Cardiac muscle cell (in vitro differentiated cells and primary cell): ENCODE results near the gene NTNG1. TPM values are rescaled to one million over a fixed set of nuclear protein-coding genes. Genes with fewer than 3 reads are reported as not detected.

Experiments used
- DNase-seq, 2 donors: peaks; one replicate each; pipeline versions ENCODE4 v3.0.0 to v3.0.0-alpha.2; 2010 to 2017; ENCODE audit warnings: low read depth in 1 of 2, low spot score in 1 of 2
- H3K27ac ChIP-seq: fragments of 200-600 bp; sonication (generic); 2 replicates; pipeline ENCODE4 v1.5.1; 2016
- H3K27me3 ChIP-seq: fragments of 200-600 bp; sonication (generic); 2 replicates; pipeline ENCODE4 v1.6.0; 2016; ENCODE audit warnings: control low read depth
- H3K36me3 ChIP-seq: fragments of 200-600 bp; sonication (generic); 2 replicates; pipeline ENCODE4 v1.5.1; 2016; ENCODE audit warnings: control low read depth
- H3K4me1 ChIP-seq: fragments of 200-600 bp; sonication (generic); 2 replicates; pipeline ENCODE4 v1.8.1; 2017; ENCODE audit warnings: low read depth, mild to moderate bottlenecking, mixed run types
- H3K4me3 ChIP-seq: fragments of 200-600 bp; sonication (generic); 2 replicates; pipeline ENCODE4 v1.5.1; 2016; ENCODE audit warnings: mild to moderate bottlenecking
- H3K9me3 ChIP-seq: fragments of 200-600 bp; sonication (generic); 2 replicates; pipeline ENCODE4 v1.5.1; 2017; ENCODE audit warnings: low read depth, mild to moderate bottlenecking, control low read depth
- CTCF ChIP-seq: IDR thresholded peaks from 2 replicates; pipeline ENCODE4 v1.5.1; 2012; ENCODE audit warnings: low read depth, mild to moderate bottlenecking, low read length
- polyA plus RNA-seq: library from polyadenylated mRNA; unstranded; fragments of >200 nt; fragmentation: Nextera tagmentation; extraction: Ambion mirVana; gene quantifications from 2 replicates; pipeline ENCODE4 v1.2.1, GENCODE V29; 2016
- total RNA-seq: library from RNA; depleted of rRNA; stranded (reverse); fragments of >200 nt; gene quantifications from 2 replicates; pipeline ENCODE4 v1.2.3, GENCODE V29; 2016

Gene NTNG1
- total and polyA plus RNA-seq, 2 experiments from 2014 or later, result 0.12 TPM; not detected in 1

DNA sequence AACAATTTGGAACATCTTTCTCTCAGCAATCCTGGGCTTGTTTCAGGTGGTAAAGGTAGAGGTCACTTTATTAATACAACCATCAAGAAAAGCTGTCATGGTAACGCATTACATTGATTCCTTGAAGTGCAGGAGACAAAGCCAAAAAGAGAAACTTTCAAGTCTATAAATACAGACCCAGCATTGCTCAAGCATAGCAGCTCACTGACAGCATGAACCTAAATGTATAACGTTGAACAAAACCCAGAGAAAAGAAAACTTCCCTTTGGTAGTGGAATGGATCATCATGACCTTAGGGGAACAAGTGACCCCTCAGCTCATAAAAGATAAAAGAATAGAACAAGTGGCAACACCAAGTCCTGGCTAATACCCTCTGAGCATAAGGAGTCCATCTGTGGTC is 332.2 kb downstream of the NTNG1 start:
- H3K27me3 ChIP-seq, result peaks cover 86% of the 10 kb centered on the region
- no peak for TF ChIP-seq CTCF
- no peaks in the 10 kb centered on the region for H3K4me1 ChIP-seq
- no peak overlapping the region for H3K27ac ChIP-seq
- H3K4me3 ChIP-seq, result no peak overlapping the region
- H3K9me3 ChIP-seq, result no peaks in the 10 kb centered on the region
- no peaks in the 10 kb centered on the region for H3K36me3 ChIP-seq
- no peak for DNase-seq

DNA sequence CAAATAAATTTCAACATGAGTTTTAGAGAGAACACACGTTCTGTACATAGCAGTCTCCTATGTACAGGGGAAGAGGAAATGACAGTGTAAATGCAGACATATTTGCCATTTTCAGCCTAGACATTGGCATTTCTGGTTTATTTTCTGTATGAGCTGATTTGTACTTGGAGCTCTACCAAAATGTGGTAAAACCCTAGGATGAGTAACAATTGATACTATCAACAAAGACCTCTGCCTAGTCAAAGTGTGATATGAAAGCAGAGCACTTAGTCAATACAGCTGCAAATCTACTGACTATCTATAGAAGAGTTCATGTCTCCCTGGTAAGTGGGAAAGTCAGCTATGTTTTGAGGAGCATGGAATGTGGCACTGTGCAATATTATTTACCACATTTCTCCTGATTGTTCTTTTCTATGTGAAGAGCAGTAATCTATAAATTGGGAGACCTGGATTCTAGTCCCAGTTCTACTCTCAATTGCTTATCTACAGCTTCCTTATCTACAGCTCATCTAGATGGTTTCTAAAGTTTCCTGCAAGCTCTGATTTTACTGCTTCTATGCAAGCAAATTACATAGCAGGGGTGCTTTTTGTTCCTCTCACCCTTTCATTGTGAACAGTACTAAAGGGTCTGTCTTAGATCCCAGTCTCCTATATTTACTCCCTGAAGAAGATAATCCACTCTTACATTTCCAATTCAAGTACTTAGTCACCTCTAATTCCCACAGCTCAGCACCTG is 334.2 kb downstream of the NTNG1 start:
- H3K27me3 ChIP-seq, result peaks cover 88% of the 10 kb centered on the region
- TF ChIP-seq CTCF, result no peak
- H3K27ac ChIP-seq, result no peak overlapping the region
- H3K36me3 ChIP-seq, result no peaks in the 10 kb centered on the region
- H3K4me3 ChIP-seq, result no peak overlapping the region
- no peaks in the 10 kb centered on the region for H3K4me1 ChIP-seq
- no peaks in the 10 kb centered on the region for H3K9me3 ChIP-seq
- DNase-seq, result no peak

GRCh38 chr1:107477233-107477632 is 336.4 kb downstream of the NTNG1 start:
- H3K9me3 ChIP-seq, result no peaks in the 10 kb centered on the region
- H3K4me1 ChIP-seq, result no peaks in the 10 kb centered on the region
- no peak for DNase-seq
- H3K36me3 ChIP-seq, result no peaks in the 10 kb centered on the region
- TF ChIP-seq CTCF, result no peak
- H3K27ac ChIP-seq, result no peak overlapping the region
- H3K4me3 ChIP-seq, result no peak overlapping the region
- H3K27me3 ChIP-seq, result peaks cover 77% of the 10 kb centered on the region

- no peak overlapping the region for H3K4me3 ChIP-seq
- no peak overlapping the region for H3K27ac ChIP-seq
- H3K9me3 ChIP-seq, result no peaks in the 10 kb centered on the region
- peaks cover 64% of the 10 kb centered on the region for H3K27me3 ChIP-seq
- TF ChIP-seq CTCF, result no peak
- H3K4me1 ChIP-seq, result no peaks in the 10 kb centered on the region
- DNase-seq, result no peak
- no peaks in the 10 kb centered on the region for H3K36me3 ChIP-seq
Measured at GRCh38 chr1:107479865-107480350, 339.1 kb downstream of the NTNG1 start.

GRCh38 chr1:107480548-107481415 is 339.9 kb downstream of the NTNG1 start:
- Histone ChIP-seq H3K4me3 (no peak overlapping the region), H3K4me1 (no peaks in the 10 kb centered on the region), H3K36me3 (no peaks in the 10 kb centered on the region), H3K27ac (no peak overlapping the region), H3K27me3 (peaks cover 56% of the 10 kb centered on the region), H3K9me3 (no peaks in the 10 kb centered on the region)
- no peak for TF ChIP-seq CTCF
- peak in 1 of 2 donors; percentile 1 for DNase-seq
